ENCODE results near the gene ARSB. TPM values are rescaled to one million over a fixed set of nuclear protein-coding genes. Genes with fewer than 3 reads are reported as not detected.

Gene ARSB
- total RNA-seq: 11.0 TPM
- long read RNA-seq, full-length matches to known transcripts: 2 of 12 reads
- long read RNA-seq, partial matches to known transcripts: 1 of 12 reads
- long read RNA-seq, other reads (novel, unspliced or antisense): 9 of 12 reads

DNA sequence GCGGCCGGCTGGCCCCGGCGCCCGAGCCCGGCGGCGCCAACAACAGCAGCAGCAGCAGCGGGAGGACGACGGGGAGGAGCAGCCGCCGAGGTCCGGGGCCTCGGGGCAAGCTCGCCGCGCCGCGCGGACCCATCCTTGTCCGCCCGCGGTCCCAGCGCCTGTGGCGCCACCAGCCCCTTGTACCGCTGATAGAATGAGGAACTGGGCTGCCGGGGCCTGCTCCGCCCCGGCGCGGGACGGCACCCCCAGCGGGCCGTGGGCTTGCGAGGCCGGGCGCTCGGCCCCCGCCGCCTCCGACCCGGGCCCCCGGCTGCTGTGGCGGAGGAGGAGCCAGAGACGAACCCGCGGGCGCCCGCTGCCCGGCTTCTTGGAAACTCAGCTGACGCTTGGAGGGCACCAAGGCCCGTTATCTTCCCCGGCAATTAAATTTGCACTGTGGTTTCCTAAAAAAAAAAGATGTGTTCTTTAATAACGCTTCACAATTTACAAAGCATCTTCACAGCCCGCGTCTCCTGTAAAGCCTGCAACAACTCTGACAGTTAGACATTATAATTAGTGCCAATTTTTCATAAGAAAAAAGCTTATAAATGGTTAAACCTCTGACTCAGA, at the start of gene ARSB:
TSS of gene ARSB (minus strand) at position 195 of the 609 bp plus-strand sequence. CDS start at position 133, 62 bp downstream.
- intact Hi-C loops (cut with micrococcal nuclease): no loop called here
- DNase-seq: peak; percentile 75
- ATAC-seq: peak; percentile 68

DNA sequence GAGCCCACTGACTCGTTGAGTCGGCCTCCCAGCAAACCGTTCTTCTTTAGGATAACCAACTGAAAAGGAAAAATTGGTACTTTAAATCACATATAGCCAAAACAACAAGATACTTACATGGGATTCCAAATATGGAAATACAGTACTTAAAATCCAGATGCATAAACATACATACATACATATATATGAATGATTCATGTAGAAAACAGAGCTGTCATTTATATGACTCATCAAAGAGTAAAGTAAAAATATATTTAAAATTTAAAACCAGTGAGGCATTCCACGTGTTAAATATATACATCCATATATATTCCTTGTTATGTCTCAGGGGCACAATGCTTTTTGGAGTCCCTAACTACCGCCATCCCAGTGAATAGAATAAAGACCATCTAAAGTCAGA, 47.7 kb upstream of the ARSB start:
- intact Hi-C loops (cut with micrococcal nuclease): no loop called here
- DNase-seq: no peak
- ATAC-seq: no peak

DNA sequence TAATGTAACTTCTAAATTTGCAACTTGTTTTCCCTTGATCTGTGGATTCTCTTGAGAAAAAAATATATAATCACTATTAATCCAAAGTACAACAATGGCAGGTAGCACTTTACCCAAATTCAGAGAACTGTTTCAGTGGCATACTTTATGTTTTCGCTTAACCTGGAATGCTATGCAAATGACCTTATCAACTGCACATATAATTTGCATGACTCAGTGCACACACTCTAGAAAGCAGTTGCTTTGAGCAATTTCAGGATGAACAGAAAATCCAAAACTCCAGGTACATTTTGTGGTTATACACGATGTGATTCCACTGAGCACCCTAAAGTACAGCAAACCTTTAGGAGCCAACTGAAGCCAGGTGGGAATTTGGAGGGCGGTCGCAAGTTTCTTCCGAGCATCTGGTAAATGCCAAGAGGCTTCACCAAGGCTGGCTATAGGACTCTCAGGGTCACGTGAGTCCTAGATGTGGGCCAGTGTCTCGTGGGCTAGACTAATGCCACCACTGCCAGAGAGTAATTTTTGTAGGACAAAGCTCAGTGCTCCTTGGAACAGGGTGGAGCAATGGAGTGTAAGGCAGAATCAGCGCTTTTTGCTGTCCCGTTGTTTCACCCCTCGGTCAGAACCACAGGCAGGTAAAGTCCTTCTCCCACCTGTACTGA, 47.1 kb upstream of the ARSB start:
- no peak for DNase-seq
- intact Hi-C loops (cut with micrococcal nuclease): no loop called here
- ATAC-seq: no peak

DNA sequence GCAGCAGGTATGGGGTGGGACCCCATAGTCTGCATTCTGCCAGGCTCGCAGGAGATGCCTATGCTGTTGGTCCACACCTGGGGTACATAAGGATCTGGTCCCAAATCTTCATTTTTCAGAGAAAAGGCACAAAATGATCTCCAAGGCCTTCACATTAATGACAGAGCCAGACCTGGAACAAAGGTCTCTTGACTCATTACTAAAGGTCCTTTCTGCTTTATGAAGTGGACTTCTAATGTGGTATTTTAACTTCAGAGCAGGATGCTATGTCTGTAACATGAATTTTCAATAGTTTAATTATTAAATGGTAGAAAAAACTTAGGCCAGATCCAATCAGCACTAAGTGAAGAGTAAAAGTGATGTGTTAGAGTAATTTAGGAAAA, 46.4 kb upstream of the ARSB start:
- ATAC-seq: no peak
- intact Hi-C loops (cut with micrococcal nuclease): no loop called here
- DNase-seq: no peak

DNA sequence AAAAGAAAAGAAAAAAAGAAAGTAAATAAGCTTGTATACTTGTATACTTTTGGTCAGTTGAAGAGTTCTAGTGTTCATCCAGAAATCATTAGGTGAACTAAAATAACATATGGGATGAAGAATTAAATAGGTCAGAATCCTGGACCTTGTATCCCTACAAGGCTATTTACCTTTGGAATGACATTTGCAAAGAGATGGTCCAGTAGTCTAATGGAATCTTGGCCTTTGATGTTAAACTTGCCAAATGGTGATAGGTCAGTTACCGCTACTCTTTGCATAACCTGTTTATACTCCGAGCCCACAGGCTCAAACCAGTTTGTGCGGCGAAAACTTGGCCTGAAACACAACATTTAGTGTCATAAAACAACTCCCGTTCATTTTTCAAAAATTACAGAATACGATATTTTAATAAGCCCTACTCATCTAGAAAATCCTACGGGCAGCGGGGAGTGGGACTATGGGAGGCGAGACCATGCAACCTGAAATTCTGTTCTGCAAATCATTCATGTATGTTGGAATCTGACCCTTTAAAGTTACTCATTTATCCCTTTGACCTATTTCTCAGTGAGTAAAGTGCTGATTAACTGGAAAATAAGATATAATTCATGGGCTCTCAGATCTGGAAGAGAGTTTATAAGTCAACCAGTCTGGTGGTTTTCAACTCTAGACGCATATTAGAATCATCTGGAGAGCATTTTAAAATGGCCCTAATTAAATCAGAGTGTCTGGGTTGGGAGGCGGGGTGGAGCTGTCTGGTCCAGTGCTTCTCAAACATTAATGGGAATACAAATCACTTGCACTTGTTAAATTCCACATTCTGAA, 45.8 kb upstream of the ARSB start:
- DNase-seq (no peak), ATAC-seq (no peak)
- intact Hi-C loops (cut with micrococcal nuclease): no loop called here

DNA sequence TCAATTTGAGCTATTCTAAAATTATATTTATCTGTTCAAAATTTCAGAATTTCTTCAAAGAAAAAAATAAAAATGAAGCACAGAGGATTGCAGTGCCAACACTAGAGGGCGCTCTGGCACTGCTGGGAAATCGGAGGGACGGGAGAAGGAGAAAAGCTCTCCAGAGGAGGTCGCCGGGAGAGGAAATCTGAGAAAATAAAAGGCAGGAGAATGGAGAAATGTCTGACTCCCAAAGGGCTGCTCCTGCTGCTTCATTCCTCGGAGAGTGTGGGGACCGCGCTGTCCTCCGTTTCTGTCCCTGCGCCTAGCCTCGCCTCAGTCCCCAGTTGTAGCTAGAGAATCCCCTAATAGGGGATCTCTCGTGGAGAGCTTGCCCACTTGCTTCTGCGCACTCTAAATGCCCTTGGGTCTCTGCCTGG, 40.0 kb upstream of the ARSB start:
- ATAC-seq (peak; percentile 72), DNase-seq (peak; percentile 61)
- intact Hi-C loops (cut with micrococcal nuclease): loop anchor here (2.0 to 10.0 kb wide), 2 partner anchors 108 to 440 kb away; no protein-coding TSS in a partner anchor

DNA sequence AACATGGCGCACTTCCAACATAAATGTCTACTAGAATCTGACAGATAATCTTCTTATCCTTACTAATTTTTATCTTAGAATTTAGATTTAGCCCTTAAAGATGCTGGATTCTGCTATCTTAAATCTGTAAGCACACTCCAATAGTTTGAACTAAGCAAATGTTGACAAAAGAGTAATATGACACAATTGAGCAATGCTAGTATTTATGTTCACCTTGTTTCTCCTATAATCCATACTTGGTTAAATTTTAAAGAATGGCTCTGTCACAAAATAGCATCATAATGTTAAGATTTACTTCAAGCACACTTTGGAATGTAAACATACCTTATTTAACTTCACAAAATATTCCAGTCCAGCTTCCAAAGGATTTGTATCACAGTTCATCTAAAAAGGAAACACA, 38.8 kb upstream of the ARSB start:
- intact Hi-C loops (cut with micrococcal nuclease): loop anchor here (2.0 to 10.0 kb wide), 2 partner anchors 109 to 441 kb away; no protein-coding TSS in a partner anchor
- DNase-seq (no peak), ATAC-seq (no peak)

DNA sequence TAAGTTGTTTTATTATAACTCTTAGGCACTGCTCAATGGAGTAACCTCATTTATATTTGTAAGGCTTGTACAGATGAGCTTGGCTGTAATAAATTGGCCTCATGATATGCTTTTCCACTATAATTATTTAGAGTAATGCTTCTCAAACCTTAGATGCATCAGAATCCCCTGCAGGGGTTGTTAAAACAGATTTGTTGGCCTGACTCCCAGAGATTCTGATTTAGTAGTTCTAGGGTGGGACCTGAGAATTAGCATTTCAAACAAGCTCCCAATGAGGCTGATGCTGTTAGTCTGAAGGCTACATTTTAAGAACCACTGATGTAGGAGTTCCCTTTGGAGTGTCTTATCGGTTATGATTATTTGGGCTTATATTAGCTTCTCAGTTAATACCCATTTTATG, 38.2 kb upstream of the ARSB start:
- DNase-seq (no peak), ATAC-seq (no peak)
- intact Hi-C loops (cut with micrococcal nuclease): loop anchor here (10.0 kb wide), 1 partner anchor 441 kb away; no protein-coding TSS in a partner anchor

DNA sequence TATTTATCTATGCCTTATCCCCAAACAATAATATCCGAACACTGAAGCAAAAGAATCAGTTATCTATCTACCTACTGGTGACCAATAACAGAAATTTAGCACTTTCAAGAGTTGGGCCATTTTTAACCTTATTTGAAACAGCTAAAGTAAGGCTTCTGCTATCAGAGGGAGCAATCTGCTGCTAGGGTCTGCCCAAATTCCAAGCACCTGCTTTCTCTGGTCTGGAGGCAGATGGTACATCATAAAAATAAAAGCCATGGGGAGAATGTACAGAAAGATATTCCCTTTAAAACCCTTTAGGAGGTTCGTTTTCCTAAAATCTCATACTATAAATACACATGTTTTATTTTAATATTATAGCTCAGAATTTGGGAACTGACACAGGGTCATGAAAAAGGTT, 37.7 kb upstream of the ARSB start:
- ATAC-seq (no peak), DNase-seq (no peak)
- intact Hi-C loops (cut with micrococcal nuclease): loop anchor here (10.0 kb wide), 1 partner anchor 442 kb away; no protein-coding TSS in a partner anchor

DNA sequence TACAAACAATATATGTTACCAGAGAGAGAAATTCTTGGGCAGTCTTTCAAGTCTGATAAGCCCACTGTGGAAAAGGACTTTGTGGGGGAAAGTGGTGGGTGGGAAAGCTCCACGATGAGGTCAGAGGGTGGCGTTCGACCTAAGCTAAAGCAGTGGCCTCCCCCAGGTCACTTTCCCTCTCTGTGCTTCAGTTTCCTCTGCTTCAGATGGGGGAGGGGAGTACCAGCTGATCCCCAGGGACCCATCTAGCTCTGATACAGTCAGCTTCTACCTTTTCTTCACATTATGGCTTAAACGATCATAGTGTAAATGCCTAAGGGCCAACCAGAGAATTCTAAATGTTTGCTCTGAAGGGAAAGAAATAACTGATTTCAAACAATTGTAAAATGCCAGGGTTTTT, 36.6 kb upstream of the ARSB start:
- ATAC-seq (no peak), DNase-seq (no peak)
- intact Hi-C loops (cut with micrococcal nuclease): loop anchor here (10.0 kb wide), 1 partner anchor 443 kb away; no protein-coding TSS in a partner anchor

DNA sequence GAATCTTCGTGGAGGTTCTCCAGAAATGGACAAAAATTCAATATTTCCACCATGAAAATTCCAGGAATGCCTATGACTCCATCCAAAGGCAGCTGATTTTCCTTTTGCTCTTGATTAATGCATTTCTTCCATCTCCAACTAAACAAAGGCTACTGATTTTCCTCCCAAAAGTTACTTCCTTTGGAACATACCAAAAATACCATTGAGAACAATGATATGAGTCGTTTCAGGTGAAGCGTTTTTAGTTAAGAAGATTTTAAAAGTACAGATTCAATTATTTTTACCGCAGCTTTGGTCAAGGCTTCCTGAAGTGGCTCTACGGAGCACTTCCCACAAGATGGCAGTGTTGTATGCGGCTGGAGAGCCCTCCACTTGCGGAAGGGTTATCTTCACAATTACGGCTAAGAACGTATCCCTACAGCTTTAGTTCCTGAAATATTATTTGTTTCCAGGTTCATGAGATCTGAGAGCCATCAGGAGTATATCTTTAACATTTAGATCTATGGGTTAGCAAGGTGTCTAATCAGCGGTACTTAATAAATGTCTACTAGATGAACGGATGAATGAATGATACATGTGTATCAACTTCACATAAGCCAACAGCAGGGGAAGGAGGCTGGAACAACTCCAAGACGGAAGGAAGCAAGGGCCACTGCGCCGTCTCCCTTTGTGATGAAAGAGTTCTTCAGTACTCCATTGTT, 35.9 kb upstream of the ARSB start:
- intact Hi-C loops (cut with micrococcal nuclease): loop anchor here (10.0 kb wide), 1 partner anchor 444 kb away; no protein-coding TSS in a partner anchor
- DNase-seq (peak; percentile 57), ATAC-seq (peak; percentile 78)

DNA sequence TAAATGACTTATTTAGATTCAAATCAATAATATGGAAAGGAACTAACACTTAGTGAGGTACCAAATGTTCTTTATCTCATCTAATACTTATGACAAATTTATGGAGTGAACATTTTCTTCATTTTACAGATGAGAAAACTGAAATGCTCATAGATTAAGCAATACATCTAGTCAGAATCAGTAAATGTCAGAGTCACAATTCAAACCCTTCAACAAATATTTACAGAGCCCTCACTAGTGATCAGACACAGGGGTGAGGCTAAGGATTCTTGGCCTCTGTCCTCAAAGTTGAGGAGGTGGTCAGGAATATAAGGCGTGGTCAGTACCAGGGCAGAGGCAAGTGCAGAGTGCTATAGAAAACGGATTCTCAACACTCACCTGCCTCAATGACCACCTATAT, 29.5 kb upstream of the ARSB start:
- intact Hi-C loops (cut with micrococcal nuclease): no loop called here
- no peak for ATAC-seq
- DNase-seq: no peak

DNA sequence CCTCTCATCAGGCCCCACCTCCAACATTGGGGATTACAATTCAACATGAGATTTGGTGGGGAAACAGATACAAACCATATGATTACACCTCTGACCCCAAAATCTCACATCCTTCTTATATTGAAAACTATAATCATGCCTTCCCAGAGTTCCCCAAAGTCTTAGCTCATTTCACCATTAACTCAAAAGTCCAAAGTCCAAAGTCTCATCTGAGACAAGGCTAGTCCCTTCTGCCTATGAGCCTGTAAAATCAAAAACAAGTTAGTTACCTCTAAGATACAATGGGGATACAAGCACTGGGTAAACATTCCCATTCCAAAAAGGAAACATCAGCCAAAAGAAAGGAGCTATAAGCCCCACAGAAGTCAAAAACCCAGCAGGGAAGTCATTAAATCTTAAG, 26.8 kb upstream of the ARSB start:
- ATAC-seq (no peak), DNase-seq (no peak)
- intact Hi-C loops (cut with micrococcal nuclease): no loop called here

DNA sequence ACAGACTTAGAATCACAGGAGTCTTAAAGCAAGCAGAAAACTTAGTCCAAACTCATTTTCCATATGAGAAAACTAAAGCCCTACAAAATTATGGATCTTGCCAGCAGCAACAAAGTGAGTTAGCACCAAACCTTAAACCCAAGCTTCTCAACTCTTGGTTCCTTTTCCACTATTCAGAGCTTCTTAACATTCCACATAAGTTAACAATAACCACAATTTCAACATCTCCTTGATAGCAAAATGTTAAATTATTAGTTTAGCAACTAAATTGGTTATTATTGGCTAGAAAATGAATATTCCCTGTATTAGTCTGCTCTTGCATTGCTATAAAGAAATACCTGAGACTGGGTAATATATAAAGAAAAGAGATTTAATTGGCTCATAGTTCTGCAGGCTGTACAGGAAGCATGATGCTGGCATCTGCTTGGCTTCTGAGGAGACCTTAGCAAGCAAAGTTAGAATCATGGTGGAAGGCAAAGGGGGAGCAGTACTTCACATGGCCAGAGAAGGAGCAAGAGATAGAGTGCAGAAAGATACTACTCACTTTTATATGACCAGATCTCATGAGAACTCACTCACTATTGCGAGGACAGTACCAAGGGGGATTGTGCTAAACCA, 26.2 kb upstream of the ARSB start:
- ATAC-seq (no peak), DNase-seq (no peak)
- intact Hi-C loops (cut with micrococcal nuclease): no loop called here

DNA sequence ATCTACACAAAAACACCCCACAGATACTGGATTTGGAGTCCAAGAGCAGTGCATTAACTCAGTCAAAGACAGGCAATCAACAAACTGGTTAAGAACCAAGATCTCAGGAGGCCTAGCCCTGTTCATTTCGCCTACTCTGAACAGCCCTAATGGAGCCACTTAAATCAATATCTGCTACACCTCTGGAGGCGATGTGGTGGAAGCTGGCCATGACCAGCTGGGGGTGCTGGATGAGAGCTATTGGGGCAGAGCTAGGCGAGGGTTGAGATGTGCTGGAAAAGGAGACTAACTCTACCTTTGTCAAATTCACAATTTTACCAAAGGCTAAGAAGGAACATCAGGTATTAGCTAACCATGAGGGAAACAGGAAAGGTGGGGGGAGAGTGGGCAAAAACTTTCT, 23.3 kb upstream of the ARSB start:
- DNase-seq (no peak), ATAC-seq (no peak)
- intact Hi-C loops (cut with micrococcal nuclease): no loop called here

DNA sequence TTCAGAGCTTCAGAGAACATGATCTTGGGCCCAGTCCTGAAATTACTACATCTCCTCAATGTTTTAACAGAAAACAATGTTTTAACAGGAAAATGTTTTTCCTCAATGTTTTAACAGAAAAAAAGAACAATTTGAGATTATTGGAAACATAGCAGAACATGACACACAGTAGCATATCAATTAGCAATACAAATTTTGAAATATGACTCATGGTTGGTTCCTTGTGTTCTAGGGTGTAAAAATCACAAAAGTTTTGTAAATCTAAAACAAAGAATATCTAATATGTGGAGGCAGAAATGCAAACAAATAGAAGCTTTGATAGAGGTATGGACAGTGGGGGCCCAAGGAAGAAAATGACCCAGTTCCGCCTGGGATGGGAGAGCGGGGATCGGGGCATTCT, 22.8 kb upstream of the ARSB start:
- ATAC-seq: no peak
- DNase-seq: no peak
- intact Hi-C loops (cut with micrococcal nuclease): no loop called here

DNA sequence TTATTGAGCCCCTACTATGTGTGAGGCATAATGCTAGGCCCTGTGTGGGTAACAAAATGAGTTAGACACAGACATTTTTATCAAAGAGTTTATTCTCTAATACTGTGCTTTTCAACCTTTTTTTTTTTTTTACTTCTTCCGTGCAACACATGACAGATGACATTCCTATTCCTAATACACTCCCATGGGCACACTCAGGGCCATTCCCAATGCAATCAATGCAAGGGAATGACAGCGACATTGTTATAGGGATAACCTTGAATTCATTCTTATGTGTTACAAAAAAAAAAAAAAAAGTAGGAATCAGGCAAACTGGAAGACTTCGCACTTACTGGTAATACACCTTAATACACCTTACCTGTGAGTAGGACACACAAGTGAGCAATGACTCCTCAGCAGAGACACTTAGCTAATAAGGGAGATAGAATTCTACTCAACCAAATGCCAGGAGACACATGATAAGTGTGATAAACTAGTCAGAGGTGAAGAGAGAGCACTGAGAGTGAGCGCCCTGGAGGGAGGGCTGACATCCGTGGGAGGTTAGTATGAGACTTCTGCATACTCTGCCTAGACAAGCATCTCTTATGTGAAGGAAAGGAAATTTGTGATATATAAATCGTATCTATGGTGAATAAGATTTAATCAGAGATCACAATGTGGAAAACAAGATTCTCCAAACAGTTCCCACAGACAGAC, 21.0 kb upstream of the ARSB start:
- intact Hi-C loops (cut with micrococcal nuclease): no loop called here

DNA sequence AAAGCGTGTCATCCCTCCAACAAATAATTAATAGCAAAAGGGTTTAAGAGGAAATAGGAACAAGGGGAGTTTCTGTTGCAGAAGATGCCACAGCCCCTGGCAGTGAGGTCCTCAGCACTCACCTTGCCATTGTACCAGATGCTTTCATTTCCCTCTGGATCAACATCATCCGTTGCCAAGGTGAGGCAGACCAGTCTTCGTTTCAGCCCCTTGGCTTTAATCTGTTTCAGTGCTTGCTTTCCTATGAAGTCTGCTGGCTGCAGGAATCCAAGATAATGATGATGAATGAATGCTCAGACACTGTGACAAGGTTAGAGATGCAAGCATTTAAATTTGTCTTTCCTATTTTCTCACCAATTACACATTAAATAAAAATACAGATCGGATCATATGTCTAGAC, 20.0 kb upstream of the ARSB start:
- no peak for ATAC-seq
- intact Hi-C loops (cut with micrococcal nuclease): no loop called here
- no peak for DNase-seq

More for the DNA sequence above, 21.0 kb upstream of the ARSB start:
- DNase-seq (no peak), ATAC-seq (no peak)
